ENCODE measurements around the gene SLC66A2.

- TF ChIP-seq CTCF (IDR thresholded peaks at IDR 0.05): no peak
- no peak for TF ChIP-seq POLR2A (IDR thresholded peaks at IDR 0.05)
Measured at GRCh38 chr18:79912409-79912991, 39.0 kb downstream of the SLC66A2 start.
